ENCODE measurements around the gene TTC23. TPM values are rescaled to one million over a fixed set of nuclear protein-coding genes. Genes with fewer than 3 reads are reported as not detected.
A peak's percentile ranks its signal among the peaks of the same experiment; 100 is the strongest.

TTC23 gene, protein sequence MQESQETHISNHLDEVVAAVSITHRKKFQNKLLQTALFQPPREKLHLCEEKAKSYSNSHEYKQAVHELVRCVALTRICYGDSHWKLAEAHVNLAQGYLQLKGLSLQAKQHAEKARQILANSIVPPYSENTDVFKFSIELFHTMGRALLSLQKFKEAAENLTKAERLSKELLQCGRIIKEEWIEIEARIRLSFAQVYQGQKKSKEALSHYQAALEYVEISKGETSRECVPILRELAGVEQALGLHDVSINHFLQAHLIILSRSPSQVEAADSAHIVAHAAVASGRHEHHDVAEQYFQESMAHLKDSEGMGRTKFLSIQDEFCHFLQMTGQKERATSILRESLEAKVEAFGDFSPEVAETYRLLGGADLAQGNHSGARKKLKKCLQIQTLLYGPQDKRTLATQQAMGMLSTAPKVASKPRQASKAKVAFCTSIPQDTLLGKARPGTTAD
- polyA plus RNA-seq (3.4 to 6.7 TPM (median 5.0 TPM) in 3 replicates), polyA minus RNA-seq (7.6 to 10.3 TPM (median 9.2 TPM) in 3 replicates)
- polyA plus RNA-seq (2011; ENCODE audit: low read depth), result 9.5 TPM
- 6.4 and 7.2 TPM in 2 replicates for polyA plus RNA-seq (2011; cell fraction: cytosol; rRNA removed)
- 10.9 and 12.8 TPM in 2 replicates for polyA plus RNA-seq (2011; cell fraction: nucleus; rRNA removed)
- polyA plus RNA-seq (2012; ENCODE audit: low replicate concordance), result 10.5 and 11.3 TPM in 2 replicates
- 6.3 TPM for polyA minus RNA-seq (2011; cell fraction: cytosol; rRNA and poly(A)+ RNA removed)
- polyA minus RNA-seq (2011; cell fraction: nucleus; rRNA and poly(A)+ RNA removed), result 7.5 and 18.8 TPM in 2 replicates

DNA sequence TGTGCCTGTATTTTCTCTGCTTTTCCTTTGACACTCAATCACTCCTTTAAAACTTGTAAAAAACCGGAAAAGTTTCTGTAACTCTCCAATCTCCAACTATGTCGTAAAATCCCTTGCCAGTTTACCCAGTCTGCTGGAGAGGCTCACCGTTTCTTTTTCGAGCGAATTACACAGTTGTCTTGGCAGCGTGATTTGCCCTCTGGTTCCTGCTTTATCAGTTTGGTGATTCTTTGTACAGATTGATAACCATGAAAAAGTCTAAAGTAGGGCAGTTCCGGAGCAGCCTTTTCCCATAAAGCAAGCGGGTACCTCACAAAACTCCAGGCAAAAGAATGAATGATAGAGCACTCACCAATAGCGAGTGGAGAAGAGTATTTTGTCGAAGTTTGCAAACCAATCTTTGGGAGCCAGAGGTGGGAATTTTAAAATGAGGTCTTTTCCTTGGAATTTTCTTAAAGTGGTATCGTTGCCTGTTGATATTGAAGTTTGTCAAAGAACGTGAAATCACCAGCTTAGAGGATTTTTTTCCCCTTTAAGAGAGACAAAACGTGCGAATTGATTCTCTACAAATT, at the start of gene TTC23:
TSS of gene TTC23 (minus strand) at position 312 of the 572 bp plus-strand sequence. CDS start 20,869 bp downstream, outside the sequence.
- FAIRE-seq (peak; percentile 91), DNase-seq (ENCODE audit: low read depth, low spot score) (no peak)
- no peaks in the 10 kb centered on the region for H3K9me3 ChIP-seq (ENCODE audit: control insufficient read depth, low read depth, low read length)
- no peaks in the 10 kb centered on the region for H3K27me3 ChIP-seq (ENCODE audit: control insufficient read depth, extremely low read depth, insufficient read depth, low read length)
- H3K9ac ChIP-seq (ENCODE audit: control insufficient read depth, extremely low read depth, insufficient read depth, low read length), result peak within 1 kb of the TSS; percentile 97
- no peaks in the 10 kb centered on the region for H3K36me3 ChIP-seq (ENCODE audit: control insufficient read depth in 2 of 2, extremely low read depth in 1 of 2, insufficient read depth in 2 of 2, low read length in 2 of 2)
- H3K4me3 ChIP-seq (ENCODE audit: control insufficient read depth in 2 of 3, extremely low read depth in 1 of 3, insufficient read depth in 2 of 3, low read depth in 1 of 3, low read length in 3 of 3), result peak within 1 kb of the TSS; percentile 54 to 98 (median 95)
- no peaks in the 10 kb centered on the region for H3K9me1 ChIP-seq (ENCODE audit: control insufficient read depth, extremely low read depth, insufficient read depth, low read length)
- peak within 1 kb of the TSS; percentile 88 for H3K4me2 ChIP-seq (ENCODE audit: control insufficient read depth, extremely low read depth, insufficient read depth, low read depth, low read length)
- peak within 1 kb of the TSS; percentile 97 for H2AFZ ChIP-seq (ENCODE audit: control insufficient read depth, low read length)
- peaks cover 15% of the 10 kb centered on the region for H3K4me1 ChIP-seq (ENCODE audit: control insufficient read depth, extremely low read depth, insufficient read depth, low read length)
- H4K20me1 ChIP-seq (ENCODE audit: control insufficient read depth, extremely low read depth, insufficient read depth, low read length), result no peaks in the 10 kb centered on the region
- H3K27ac ChIP-seq (ENCODE audit: control insufficient read depth, insufficient read depth, low read length), result peak within 1 kb of the TSS; percentile 99
- H3K79me2 ChIP-seq (ENCODE audit: control insufficient read depth, insufficient read depth, low read length), result peaks cover 27% of the 10 kb centered on the region
- TF ChIP-seq, protein P1, sequence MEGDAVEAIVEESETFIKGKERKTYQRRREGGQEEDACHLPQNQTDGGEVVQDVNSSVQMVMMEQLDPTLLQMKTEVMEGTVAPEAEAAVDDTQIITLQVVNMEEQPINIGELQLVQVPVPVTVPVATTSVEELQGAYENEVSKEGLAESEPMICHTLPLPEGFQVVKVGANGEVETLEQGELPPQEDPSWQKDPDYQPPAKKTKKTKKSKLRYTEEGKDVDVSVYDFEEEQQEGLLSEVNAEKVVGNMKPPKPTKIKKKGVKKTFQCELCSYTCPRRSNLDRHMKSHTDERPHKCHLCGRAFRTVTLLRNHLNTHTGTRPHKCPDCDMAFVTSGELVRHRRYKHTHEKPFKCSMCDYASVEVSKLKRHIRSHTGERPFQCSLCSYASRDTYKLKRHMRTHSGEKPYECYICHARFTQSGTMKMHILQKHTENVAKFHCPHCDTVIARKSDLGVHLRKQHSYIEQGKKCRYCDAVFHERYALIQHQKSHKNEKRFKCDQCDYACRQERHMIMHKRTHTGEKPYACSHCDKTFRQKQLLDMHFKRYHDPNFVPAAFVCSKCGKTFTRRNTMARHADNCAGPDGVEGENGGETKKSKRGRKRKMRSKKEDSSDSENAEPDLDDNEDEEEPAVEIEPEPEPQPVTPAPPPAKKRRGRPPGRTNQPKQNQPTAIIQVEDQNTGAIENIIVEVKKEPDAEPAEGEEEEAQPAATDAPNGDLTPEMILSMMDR (optimal IDR thresholded peaks at IDR 0.05 in 1 of 3, IDR thresholded peaks at IDR 0.05 in 1 of 3, conservative IDR thresholded peaks at IDR 0.05 in 1 of 3; ENCODE audit: extremely low read depth in 1 of 3, insufficient read depth in 2 of 3, low read length in 3 of 3), result no peak
- TF ChIP-seq EZH2 (IDR thresholded peaks at IDR 0.05; ENCODE audit: low read length), result no peak
- dilution Hi-C loops (cut with MboI; ENCODE audit: extremely low pct_ligation_motif_present, low sequenced_read_pairs), result no loop called here

DNA sequence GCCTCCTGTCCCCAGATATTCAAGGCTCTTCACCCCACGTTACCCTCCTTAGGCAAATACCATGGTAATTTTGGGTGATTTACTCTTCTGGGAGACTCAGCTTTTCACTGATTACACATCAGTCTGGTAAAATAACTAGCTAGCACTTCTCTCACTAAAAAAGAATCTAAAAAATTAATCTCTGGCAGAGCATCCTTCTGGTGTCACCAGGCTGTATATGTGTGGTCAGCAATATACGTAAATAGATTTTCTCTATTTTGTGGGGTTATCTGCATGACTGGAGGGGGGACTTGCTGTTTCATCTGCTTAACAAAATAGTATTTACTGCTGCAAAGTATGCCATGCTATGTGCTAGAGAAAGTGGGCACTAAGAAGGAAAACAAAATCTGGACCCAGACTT, 47.0 kb upstream of the TTC23 start:
- H3K27me3 ChIP-seq (ENCODE audit: control insufficient read depth, extremely low read depth, insufficient read depth, low read length), result no peaks in the 10 kb centered on the region
- H3K9me3 ChIP-seq (ENCODE audit: control insufficient read depth, low read depth, low read length), result no peaks in the 10 kb centered on the region
- H3K4me2 ChIP-seq (ENCODE audit: control insufficient read depth, extremely low read depth, insufficient read depth, low read depth, low read length), result no peak overlapping the region
- H3K4me1 ChIP-seq (ENCODE audit: control insufficient read depth, extremely low read depth, insufficient read depth, low read length), result no peaks in the 10 kb centered on the region
- no peak overlapping the region for H3K9ac ChIP-seq (ENCODE audit: control insufficient read depth, extremely low read depth, insufficient read depth, low read length)
- no peak for TF ChIP-seq EZH2 (IDR thresholded peaks at IDR 0.05; ENCODE audit: low read length)
- TF ChIP-seq, protein P1 (optimal IDR thresholded peaks at IDR 0.05 in 1 of 3, IDR thresholded peaks at IDR 0.05 in 1 of 3, conservative IDR thresholded peaks at IDR 0.05 in 1 of 3; ENCODE audit: extremely low read depth in 1 of 3, insufficient read depth in 2 of 3, low read length in 3 of 3), result no peak
- no peak for FAIRE-seq
- H2AFZ ChIP-seq (ENCODE audit: control insufficient read depth, low read length), result no peak overlapping the region
- peaks cover 0 to 1% of the 10 kb centered on the region in 2 experiments for H3K36me3 ChIP-seq (ENCODE audit: control insufficient read depth in 2 of 2, extremely low read depth in 1 of 2, insufficient read depth in 2 of 2, low read length in 2 of 2)
- DNase-seq (ENCODE audit: low read depth, low spot score), result no peak
- H3K9me1 ChIP-seq (ENCODE audit: control insufficient read depth, extremely low read depth, insufficient read depth, low read length), result no peaks in the 10 kb centered on the region
- H3K27ac ChIP-seq (ENCODE audit: control insufficient read depth, insufficient read depth, low read length), result no peak overlapping the region
- H3K79me2 ChIP-seq (ENCODE audit: control insufficient read depth, insufficient read depth, low read length), result no peaks in the 10 kb centered on the region
- no peaks in the 10 kb centered on the region for H4K20me1 ChIP-seq (ENCODE audit: control insufficient read depth, extremely low read depth, insufficient read depth, low read length)
- H3K4me3 ChIP-seq (ENCODE audit: control insufficient read depth in 2 of 3, extremely low read depth in 1 of 3, insufficient read depth in 2 of 3, low read depth in 1 of 3, low read length in 3 of 3), result no peak overlapping the region
- dilution Hi-C loops (cut with MboI; ENCODE audit: extremely low pct_ligation_motif_present, low sequenced_read_pairs), result no loop called here
